ENCODE results near the gene RAX2.
"Not testable (repeated sequence)": the region's sequence is repeated elsewhere in the genome, so short reads cannot be mapped to it uniquely, and the experiment has no call there.

The RAX2 gene

GRCh38 chr19:3778104-3778867 is 6.3 kb upstream of the RAX2 start:
- DNase-seq (ENCODE audit: low read depth) = no peak

- no peak for DNase-seq (ENCODE audit: low read depth)
Observed at GRCh38 chr19:3776479-3777040, 4.5 kb upstream of the RAX2 start.

- no peak for DNase-seq (ENCODE audit: low read depth)
Observed at GRCh38 chr19:3775831-3776230, 3.8 kb upstream of the RAX2 start.

GRCh38 chr19:3775374-3775711 is 3.3 kb upstream of the RAX2 start:
- DNase-seq (ENCODE audit: low read depth) = no peak

GRCh38 chr19:3774621-3775373 is 2.8 kb upstream of the RAX2 start:
- no peak for DNase-seq (ENCODE audit: low read depth)

GRCh38 chr19:3773814-3774515 is 1.9 kb upstream of the RAX2 start:
- no peak for DNase-seq (ENCODE audit: low read depth)

GRCh38 chr19:3771000-3771905 is 775 bp downstream of the RAX2 start:
- DNase-seq (ENCODE audit: low read depth) = no peak

GRCh38 chr19:3770136-3770999 is 1.7 kb downstream of the RAX2 start:
- DNase-seq (ENCODE audit: low read depth) = no peak

- DNase-seq (ENCODE audit: low read depth) = no peak
Observed at GRCh38 chr19:3769494-3769893, 2.5 kb downstream of the RAX2 start.

GRCh38 chr19:3768748-3769099 is 3.3 kb downstream of the RAX2 start:
- no peak for DNase-seq (ENCODE audit: low read depth)

- no peak for DNase-seq (ENCODE audit: low read depth)
Observed at GRCh38 chr19:3768015-3768747, 3.8 kb downstream of the RAX2 start.

GRCh38 chr19:3767050-3767449 is 5.0 kb downstream of the RAX2 start:
- DNase-seq (ENCODE audit: low read depth) = no peak

GRCh38 chr19:3766520-3766919 is 5.5 kb downstream of the RAX2 start:
- no peak for DNase-seq (ENCODE audit: low read depth)

- DNase-seq (ENCODE audit: low read depth) = not testable (repeated sequence)
Observed at GRCh38 chr19:3765757-3766156, 6.3 kb downstream of the RAX2 start.

GRCh38 chr19:3765121-3765520 is 6.9 kb downstream of the RAX2 start:
- DNase-seq (ENCODE audit: low read depth) = no peak

- peak; percentile 98 for DNase-seq (ENCODE audit: low read depth)
Observed at GRCh38 chr19:3762501-3763459, 9.2 kb downstream of the RAX2 start, which contains the start of gene MRPL54. MRPL54 (plus strand) TSS chr19:3762682; CDS start chr19:3762701, 19 bp downstream.

- DNase-seq (ENCODE audit: low read depth) = no peak
Observed at GRCh38 chr19:3762130-3762473, 9.9 kb downstream of the RAX2 start.

GRCh38 chr19:3761382-3762129 is 10.5 kb downstream of the RAX2 start, which contains the start of gene APBA3:
APBA3 (minus strand) TSS chr19:3761692; CDS start chr19:3760264, 1,428 bp downstream.
- DNase-seq (ENCODE audit: low read depth) = peak; percentile 91
